Loucy (cell line): ENCODE measurements around the gene IGSF1.

ENCODE experiments used
- H2AFZ ChIP-seq: fragments of 200-600 bp; sonication (generic); 2 replicates; pipeline ENCODE4 v1.6.0; 2016; ENCODE audit warnings: antibody characterized with exemption, mild to moderate bottlenecking, low read length, moderate library complexity
- H3F3A ChIP-seq: fragments of 200-600 bp; 2 replicates; pipeline ENCODE4 v1.6.0; 2016; ENCODE audit warnings: antibody characterized with exemption, low read depth, mild to moderate bottlenecking
- H3K27me3 ChIP-seq: fragments of 200-600 bp; sonication (generic); 2 replicates; pipeline ENCODE4 v1.6.1; 2014; ENCODE audit warnings: low read length, mild to moderate bottlenecking; ENCODE audit not compliant: insufficient read depth, poor library complexity, severe bottlenecking
- H3K36me3 ChIP-seq: fragments of 200-600 bp; sonication (generic); 2 replicates; pipeline ENCODE4 v1.6.1; 2016; ENCODE audit warnings: low read length; ENCODE audit not compliant: insufficient read depth
- H3K4me1 ChIP-seq: fragments of 200-600 bp; sonication (generic); 2 replicates; pipeline ENCODE4 v1.5.1; 2014; ENCODE audit warnings: low read length, mild to moderate bottlenecking; ENCODE audit not compliant: insufficient read depth, poor library complexity, severe bottlenecking
- H3K4me2 ChIP-seq: fragments of 200-600 bp; sonication (generic); 2 replicates; pipeline ENCODE4 v1.6.0; 2014; ENCODE audit warnings: antibody characterized with exemption, low read length, low read depth, mild to moderate bottlenecking; ENCODE audit not compliant: poor library complexity, severe bottlenecking
- H3K4me3 ChIP-seq: fragments of 200-600 bp; sonication (generic); 2 replicates; pipeline ENCODE4 v1.5.1; 2014; ENCODE audit warnings: low read length, mild to moderate bottlenecking, mixed read lengths; ENCODE audit not compliant: poor library complexity, severe bottlenecking
- H3K79me2 ChIP-seq: fragments of 200-600 bp; sonication (generic); 2 replicates; pipeline ENCODE4 v1.6.1; 2014; ENCODE audit warnings: low read length; ENCODE audit not compliant: insufficient read depth
- H3K9ac ChIP-seq: fragments of 200-600 bp; sonication (generic); 2 replicates; pipeline ENCODE4 v1.6.0; 2014; ENCODE audit warnings: mild to moderate bottlenecking, low read depth, low read length, moderate library complexity; ENCODE audit not compliant: poor library complexity, severe bottlenecking
- H3K9me2 ChIP-seq: fragments of 200-600 bp; sonication (generic); replicated peaks from 2 replicates; pipeline ENCODE4 v1.6.1; 2016; ENCODE audit warnings: low read depth, low read length, mixed read lengths
- H3K9me3 ChIP-seq: fragments of 200-600 bp; sonication (generic); 2 replicates; pipeline ENCODE4 v1.6.1; 2014; ENCODE audit warnings: mild to moderate bottlenecking, antibody characterized with exemption, low read length, low read depth; ENCODE audit not compliant: insufficient read depth
- H4K20me1 ChIP-seq: fragments of 200-600 bp; sonication (generic); 2 replicates; pipeline ENCODE4 v1.6.0; 2014; ENCODE audit warnings: antibody characterized with exemption, low read length, mild to moderate bottlenecking; ENCODE audit not compliant: insufficient read depth, poor library complexity, severe bottlenecking
- EZH2phosphoT487 ChIP-seq: fragments of 200-600 bp; IDR thresholded peaks from 2 replicates; pipeline ENCODE4 v1.6.1; 2018; ENCODE audit warnings: antibody characterized with exemption, mild to moderate bottlenecking, moderate library complexity, borderline replicate concordance
- TF ChIP-seq, protein P1 (sequence below): fragments of 200-600 bp; sonication (generic); conservative IDR thresholded peaks from 2 replicates; pipeline ENCODE4 v1.5.1; 2014; ENCODE audit warnings: mild to moderate bottlenecking, antibody characterized with exemption, low read length

IGSF1 gene

DNA sequence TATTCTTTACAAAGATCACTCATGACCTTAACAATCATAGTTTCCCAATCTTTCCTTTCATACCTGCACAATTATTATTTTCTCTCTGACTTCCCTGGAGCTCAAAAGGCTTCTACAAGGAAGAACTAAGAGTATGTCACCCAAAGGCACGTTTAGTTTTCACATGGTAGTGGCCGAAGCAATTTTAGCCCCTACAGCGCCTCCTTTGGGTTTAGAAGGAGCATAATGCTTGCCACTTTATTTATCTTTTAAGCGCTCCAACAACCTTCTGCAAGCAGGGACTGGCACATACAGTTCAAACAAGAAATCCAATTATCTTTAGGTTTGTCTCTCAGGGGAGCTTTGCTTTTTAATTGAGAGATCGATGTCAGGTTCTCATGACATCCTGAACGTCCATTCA, 42.0 kb upstream of the IGSF1 start:
- H3K9ac ChIP-seq, result no peak overlapping the region
- no peaks in the 10 kb centered on the region for H3K9me3 ChIP-seq
- no peaks in the 10 kb centered on the region for H3K9me2 ChIP-seq
- H2AFZ ChIP-seq, result no peak overlapping the region
- no peaks in the 10 kb centered on the region for H3K36me3 ChIP-seq
- no peak overlapping the region for H3K4me2 ChIP-seq
- no peaks in the 10 kb centered on the region for H3K4me1 ChIP-seq
- TF ChIP-seq, protein P1, sequence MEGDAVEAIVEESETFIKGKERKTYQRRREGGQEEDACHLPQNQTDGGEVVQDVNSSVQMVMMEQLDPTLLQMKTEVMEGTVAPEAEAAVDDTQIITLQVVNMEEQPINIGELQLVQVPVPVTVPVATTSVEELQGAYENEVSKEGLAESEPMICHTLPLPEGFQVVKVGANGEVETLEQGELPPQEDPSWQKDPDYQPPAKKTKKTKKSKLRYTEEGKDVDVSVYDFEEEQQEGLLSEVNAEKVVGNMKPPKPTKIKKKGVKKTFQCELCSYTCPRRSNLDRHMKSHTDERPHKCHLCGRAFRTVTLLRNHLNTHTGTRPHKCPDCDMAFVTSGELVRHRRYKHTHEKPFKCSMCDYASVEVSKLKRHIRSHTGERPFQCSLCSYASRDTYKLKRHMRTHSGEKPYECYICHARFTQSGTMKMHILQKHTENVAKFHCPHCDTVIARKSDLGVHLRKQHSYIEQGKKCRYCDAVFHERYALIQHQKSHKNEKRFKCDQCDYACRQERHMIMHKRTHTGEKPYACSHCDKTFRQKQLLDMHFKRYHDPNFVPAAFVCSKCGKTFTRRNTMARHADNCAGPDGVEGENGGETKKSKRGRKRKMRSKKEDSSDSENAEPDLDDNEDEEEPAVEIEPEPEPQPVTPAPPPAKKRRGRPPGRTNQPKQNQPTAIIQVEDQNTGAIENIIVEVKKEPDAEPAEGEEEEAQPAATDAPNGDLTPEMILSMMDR, result no peak
- no peak for TF ChIP-seq EZH2phosphoT487
- H3K27me3 ChIP-seq, result no peaks in the 10 kb centered on the region
- H4K20me1 ChIP-seq, result no peaks in the 10 kb centered on the region
- no peaks in the 10 kb centered on the region for H3F3A ChIP-seq
- no peaks in the 10 kb centered on the region for H3K79me2 ChIP-seq
- no peak overlapping the region for H3K4me3 ChIP-seq

DNA sequence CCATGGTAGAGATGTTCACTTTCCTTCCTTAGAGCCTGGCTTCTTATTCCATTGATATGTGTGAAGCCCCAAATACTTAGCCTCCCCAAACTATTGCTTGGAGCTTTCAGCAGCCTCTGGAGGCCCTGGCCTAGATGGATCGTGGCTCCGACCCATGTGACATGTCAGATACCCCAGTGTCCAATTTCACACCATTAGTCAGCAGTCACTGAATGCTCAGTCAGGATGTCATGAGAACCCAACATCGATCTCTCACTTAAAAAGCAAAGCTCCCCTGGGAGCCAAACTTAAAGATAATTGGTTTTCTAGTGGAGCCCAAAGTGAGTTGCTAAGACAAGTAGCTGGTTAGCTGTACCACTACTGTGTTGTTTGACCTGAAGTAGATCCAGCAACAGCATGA, 41.6 kb upstream of the IGSF1 start:
- TF ChIP-seq EZH2phosphoT487, result no peak
- TF ChIP-seq, protein P1, result no peak
- no peaks in the 10 kb centered on the region for H3F3A ChIP-seq
- no peaks in the 10 kb centered on the region for H3K27me3 ChIP-seq
- H4K20me1 ChIP-seq, result no peaks in the 10 kb centered on the region
- no peak overlapping the region for H3K4me2 ChIP-seq
- no peaks in the 10 kb centered on the region for H3K36me3 ChIP-seq
- no peak overlapping the region for H2AFZ ChIP-seq
- no peak overlapping the region for H3K4me3 ChIP-seq
- H3K9me2 ChIP-seq, result no peaks in the 10 kb centered on the region
- no peaks in the 10 kb centered on the region for H3K4me1 ChIP-seq
- H3K79me2 ChIP-seq, result no peaks in the 10 kb centered on the region
- H3K9ac ChIP-seq, result no peak overlapping the region
- H3K9me3 ChIP-seq, result no peaks in the 10 kb centered on the region

DNA sequence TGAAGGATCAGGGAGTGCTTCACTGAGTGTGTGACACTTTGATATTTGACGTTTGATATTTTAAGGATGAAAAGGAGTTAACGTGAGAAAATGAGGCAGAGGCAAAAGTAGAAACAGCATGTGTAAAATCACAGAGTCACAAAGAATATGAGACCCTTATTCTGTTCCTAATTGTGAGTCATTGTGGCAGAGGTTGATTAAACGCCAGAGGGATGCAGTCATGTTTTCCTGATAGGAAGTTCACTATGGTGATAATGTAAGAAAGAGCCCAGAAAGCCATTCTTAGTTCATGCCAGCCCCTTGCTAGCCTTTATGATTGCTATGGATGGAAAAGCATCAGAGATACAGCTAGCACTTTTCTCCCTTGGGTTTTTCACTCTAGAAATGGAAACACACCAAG, 33.5 kb upstream of the IGSF1 start:
- H3K4me1 ChIP-seq, result no peaks in the 10 kb centered on the region
- H3K9me3 ChIP-seq, result no peaks in the 10 kb centered on the region
- H3K9me2 ChIP-seq, result no peaks in the 10 kb centered on the region
- H3K4me2 ChIP-seq, result no peak overlapping the region
- H3K79me2 ChIP-seq, result no peaks in the 10 kb centered on the region
- no peak overlapping the region for H3K4me3 ChIP-seq
- no peak for TF ChIP-seq EZH2phosphoT487
- TF ChIP-seq, protein P1, result no peak
- no peaks in the 10 kb centered on the region for H3F3A ChIP-seq
- no peaks in the 10 kb centered on the region for H3K36me3 ChIP-seq
- no peak overlapping the region for H3K9ac ChIP-seq
- no peak overlapping the region for H2AFZ ChIP-seq
- no peaks in the 10 kb centered on the region for H3K27me3 ChIP-seq
- no peaks in the 10 kb centered on the region for H4K20me1 ChIP-seq
